Colonic mucosa (tissue), 4 donors: ENCODE results near the gene HDDC2. TPM values are rescaled to one million over a fixed set of nuclear protein-coding genes. Genes with fewer than 3 reads are reported as not detected.
"Not testable (repeated sequence)": the region's sequence is repeated elsewhere in the genome, so short reads cannot be mapped to it uniquely, and the experiment has no call there.

Source experiments
- DNase-seq: peaks from one replicate; pipeline ENCODE4 v3.0.0-alpha.2; 2020
- H3K27ac ChIP-seq: fragments of 200-600 bp; one replicate; pipeline ENCODE4 v1.8.0; 2021
- H3K27me3 ChIP-seq: fragments of 200-600 bp; one replicate; pipeline ENCODE4 v1.8.0; 2021
- H3K36me3 ChIP-seq: fragments of 200-600 bp; one replicate; pipeline ENCODE4 v1.8.0; 2021
- H3K4me1 ChIP-seq: fragments of 200-600 bp; one replicate; pipeline ENCODE4 v1.8.0; 2021; ENCODE audit warnings: mild to moderate bottlenecking
- H3K4me3 ChIP-seq: fragments of 200-600 bp; one replicate; pipeline ENCODE4 v1.8.0; 2021
- H3K9ac ChIP-seq, 2 donors: one replicate each; pipeline ENCODE4 v1.7.0; 2013; ENCODE audit warnings: control low read depth in 2 of 2, low read depth in 2 of 2, low read length in 2 of 2
- H3K9me3 ChIP-seq: fragments of 200-600 bp; one replicate; pipeline ENCODE4 v1.8.0; 2021
- intact Hi-C: fragments of 100-400 bp; cut with DNase I; formaldehyde crosslinking; loops from one replicate; pipeline ENCODE4 v1.14.1; 2022
- total RNA-seq, 2 donors: library from RNA; stranded (reverse); fragmentation: NEBNext Ultra II Directional in 1 of 2; extraction: Animal tissue kit (Norgen Biotek cat#: 25700) in 1 of 2; gene quantifications; one replicate each; pipeline ENCODE4 v1.2.1, GENCODE V29; 2021
- TF ChIP-seq, protein P1 (sequence below): fragments of 200-600 bp; IDR thresholded peaks from one replicate; pipeline ENCODE4 v1.8.0; 2022; ENCODE audit warnings: antibody characterized with exemption, mild to moderate bottlenecking
- donor health status: healthy.
- donor health status: DM: no; HTN: no; CAD: no.
- donor health status: DM: no; HTN: no; CAD: no.

HDDC2 gene
- total RNA-seq, 2 donors from 2014 or later, result 39.4 to 44.8 TPM

DNA sequence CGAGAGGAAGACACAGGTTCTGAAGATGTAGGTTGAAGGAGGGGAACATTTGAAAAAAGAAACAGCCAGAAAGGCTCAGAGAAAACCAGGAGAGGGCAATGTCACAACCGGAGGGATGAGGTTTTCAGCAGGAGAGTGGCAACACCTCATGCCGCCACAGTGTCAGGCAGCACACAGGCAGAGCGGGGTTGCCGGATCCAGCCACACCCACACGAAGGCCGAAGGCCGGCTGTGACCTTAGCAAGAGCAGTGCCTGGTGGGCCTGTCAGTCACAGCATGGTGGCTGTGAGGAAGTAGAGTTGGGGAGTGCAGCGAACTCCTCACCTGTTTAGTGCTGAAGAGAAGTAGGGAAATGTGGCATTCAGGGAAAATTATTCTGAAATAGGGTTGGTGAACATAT lies 14.0 kb downstream of the HDDC2 start:
- TF ChIP-seq, protein P1, sequence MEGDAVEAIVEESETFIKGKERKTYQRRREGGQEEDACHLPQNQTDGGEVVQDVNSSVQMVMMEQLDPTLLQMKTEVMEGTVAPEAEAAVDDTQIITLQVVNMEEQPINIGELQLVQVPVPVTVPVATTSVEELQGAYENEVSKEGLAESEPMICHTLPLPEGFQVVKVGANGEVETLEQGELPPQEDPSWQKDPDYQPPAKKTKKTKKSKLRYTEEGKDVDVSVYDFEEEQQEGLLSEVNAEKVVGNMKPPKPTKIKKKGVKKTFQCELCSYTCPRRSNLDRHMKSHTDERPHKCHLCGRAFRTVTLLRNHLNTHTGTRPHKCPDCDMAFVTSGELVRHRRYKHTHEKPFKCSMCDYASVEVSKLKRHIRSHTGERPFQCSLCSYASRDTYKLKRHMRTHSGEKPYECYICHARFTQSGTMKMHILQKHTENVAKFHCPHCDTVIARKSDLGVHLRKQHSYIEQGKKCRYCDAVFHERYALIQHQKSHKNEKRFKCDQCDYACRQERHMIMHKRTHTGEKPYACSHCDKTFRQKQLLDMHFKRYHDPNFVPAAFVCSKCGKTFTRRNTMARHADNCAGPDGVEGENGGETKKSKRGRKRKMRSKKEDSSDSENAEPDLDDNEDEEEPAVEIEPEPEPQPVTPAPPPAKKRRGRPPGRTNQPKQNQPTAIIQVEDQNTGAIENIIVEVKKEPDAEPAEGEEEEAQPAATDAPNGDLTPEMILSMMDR, result no peak
- no peaks in the 10 kb centered on the region for H3K27me3 ChIP-seq
- no peak overlapping the region for H3K4me3 ChIP-seq
- no peaks in the 10 kb centered on the region for H3K4me1 ChIP-seq
- no peaks in the 10 kb centered on the region for H3K9me3 ChIP-seq
- no peak for DNase-seq
- H3K27ac ChIP-seq, result no peak overlapping the region
- no peaks in the 10 kb centered on the region for H3K36me3 ChIP-seq
- intact Hi-C loops, result no loop called here
- no peak overlapping the region for H3K9ac ChIP-seq

- no peak overlapping the region for H3K9ac ChIP-seq
- H3K27me3 ChIP-seq, result no peaks in the 10 kb centered on the region
- no peak overlapping the region for H3K4me3 ChIP-seq
- no peak overlapping the region for H3K27ac ChIP-seq
- TF ChIP-seq, protein P1, result no peak
- intact Hi-C loops, result no loop called here
- H3K9me3 ChIP-seq, result no peaks in the 10 kb centered on the region
- no peaks in the 10 kb centered on the region for H3K4me1 ChIP-seq
- H3K36me3 ChIP-seq, result no peaks in the 10 kb centered on the region
- no peak for DNase-seq
Observed at GRCh38 chr6:125285936-125286335, 15.8 kb downstream of the HDDC2 start.

GRCh38 chr6:125285353-125285752 lies 16.4 kb downstream of the HDDC2 start:
- Histone ChIP-seq H3K9me3 (no peaks in the 10 kb centered on the region), H3K36me3 (no peaks in the 10 kb centered on the region), H3K9ac (no peak overlapping the region), H3K4me3 (no peak overlapping the region), H3K4me1 (no peaks in the 10 kb centered on the region), H3K27me3 (no peaks in the 10 kb centered on the region), H3K27ac (no peak overlapping the region)
- DNase-seq, result no peak
- TF ChIP-seq, protein P1, result no peak
- intact Hi-C loops, result no loop called here

DNA sequence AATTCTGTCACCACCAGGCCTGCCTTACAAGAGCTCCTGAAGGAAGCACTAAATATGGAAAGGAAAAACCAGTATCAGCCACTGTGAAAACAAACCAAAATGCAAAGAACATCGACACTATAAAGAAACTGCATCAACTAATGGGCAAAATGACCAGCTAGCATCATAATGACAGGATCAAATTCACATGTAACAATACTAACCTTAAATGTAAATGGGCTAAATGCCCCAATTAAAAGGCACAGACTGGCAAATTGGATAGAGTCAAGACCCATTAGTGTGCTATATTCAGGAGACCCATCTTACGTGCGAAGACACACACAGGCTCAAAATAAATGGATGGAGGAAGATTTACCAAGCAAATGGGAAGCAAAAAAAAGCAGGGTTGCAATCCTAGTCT lies 19.3 kb downstream of the HDDC2 start:
- H3K4me3 ChIP-seq, DNase-seq, H3K27ac ChIP-seq, H3K9me3 ChIP-seq, H3K4me1 ChIP-seq, H3K9ac ChIP-seq, H3K36me3 ChIP-seq, H3K27me3 ChIP-seq, intact Hi-C loops: not testable (repeated sequence)

DNA sequence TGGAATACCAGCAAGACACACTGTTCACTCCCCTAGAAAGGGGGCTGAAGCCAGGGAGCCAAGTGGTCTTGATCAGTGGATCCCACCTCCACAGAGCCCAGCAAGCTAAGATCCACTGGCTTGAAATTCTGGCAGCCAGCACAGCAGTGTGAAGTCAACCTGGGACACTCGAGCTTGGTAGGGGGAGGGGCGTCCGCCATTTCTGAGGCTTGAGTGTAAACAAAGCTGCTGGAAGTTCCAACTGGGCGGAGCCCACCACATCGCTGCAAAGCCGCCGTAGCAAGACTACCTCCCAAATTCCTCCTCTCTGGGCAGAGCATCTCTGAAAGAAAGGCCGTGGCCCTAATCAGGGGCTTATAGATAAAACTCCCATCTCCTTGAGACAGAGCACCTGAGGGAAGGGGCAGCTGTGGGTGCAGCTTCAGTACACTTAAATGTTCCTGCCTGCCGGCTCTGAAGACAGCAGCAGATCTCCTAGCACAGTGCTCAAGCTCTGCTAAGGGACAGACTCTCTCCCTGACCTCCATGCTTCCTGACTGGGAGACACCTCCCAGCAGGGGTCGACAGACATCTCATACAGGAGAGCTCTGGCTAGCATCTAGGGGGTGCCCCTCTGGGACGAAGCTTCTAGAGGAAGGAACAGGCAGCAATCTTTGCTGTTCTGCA lies 21.3 kb downstream of the HDDC2 start:
- H3K36me3 ChIP-seq, H3K4me3 ChIP-seq, DNase-seq, H3K27me3 ChIP-seq, H3K27ac ChIP-seq, H3K4me1 ChIP-seq, intact Hi-C loops, H3K9ac ChIP-seq, H3K9me3 ChIP-seq: not testable (repeated sequence)

DNA sequence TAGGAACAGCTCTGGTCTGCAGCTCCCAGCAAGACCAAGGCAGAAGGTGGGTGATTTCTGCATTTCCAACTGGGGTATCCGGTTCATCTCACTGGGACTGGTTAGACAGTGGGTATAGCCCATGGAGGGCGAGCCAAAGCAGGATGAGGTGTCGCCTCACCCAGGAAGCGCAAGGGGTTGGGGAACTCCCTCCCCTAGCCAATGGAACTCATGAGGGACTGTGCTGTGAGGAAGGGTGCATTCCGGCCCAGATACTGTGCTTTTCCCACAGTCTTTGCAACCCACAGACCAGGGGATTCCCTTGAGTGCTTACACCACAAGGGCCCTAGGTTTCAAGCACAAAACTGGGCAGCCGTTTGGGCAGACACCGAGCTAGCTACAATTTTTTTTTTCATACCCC lies 21.8 kb downstream of the HDDC2 start:
- no peak overlapping the region for H3K27ac ChIP-seq
- no peak overlapping the region for H3K9ac ChIP-seq
- no peak for DNase-seq
- no peak overlapping the region for H3K4me3 ChIP-seq
- no peaks in the 10 kb centered on the region for H3K27me3 ChIP-seq
- no peaks in the 10 kb centered on the region for H3K9me3 ChIP-seq
- intact Hi-C loops, result no loop called here
- no peaks in the 10 kb centered on the region for H3K4me1 ChIP-seq
- TF ChIP-seq, protein P1, result no peak
- no peaks in the 10 kb centered on the region for H3K36me3 ChIP-seq
